Measurements from ENCODE around the gene AKNAD1. TPM values are rescaled to one million over a fixed set of nuclear protein-coding genes. Genes with fewer than 3 reads are reported as not detected.

Gene AKNAD1
- total RNA-seq, 1 donor from 2014 or later = not detected

DNA sequence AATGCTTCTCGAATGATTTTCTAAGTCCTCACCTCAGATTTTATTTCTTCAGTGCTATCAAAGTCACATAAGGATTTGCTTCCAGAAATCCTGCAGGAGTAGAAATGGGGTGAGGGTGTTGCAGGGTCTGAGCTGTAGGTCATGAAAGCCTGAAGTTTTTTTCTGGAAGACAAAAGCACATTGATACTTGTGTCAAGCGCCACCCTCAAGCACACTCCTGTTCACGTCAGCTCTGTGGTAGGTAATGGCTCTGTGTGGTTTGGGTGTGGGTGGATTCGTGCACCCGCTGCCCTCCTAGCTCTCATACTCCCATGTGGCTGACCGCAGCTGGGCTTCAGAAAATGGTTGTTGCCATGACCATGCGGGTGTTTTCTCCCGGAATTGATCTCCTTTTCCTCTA is 39.9 kb downstream of the AKNAD1 start:
- no peaks in the 10 kb centered on the region for H3K36me3 Mint-ChIP-seq (ENCODE audit: low read depth)
- DNase-seq (ENCODE audit: low spot score) = no peak
- peaks cover 8% of the 10 kb centered on the region for H3K27me3 Mint-ChIP-seq (ENCODE audit: insufficient read depth)
- intact Hi-C loops (cut with micrococcal nuclease) = no loop called here
- H3K4me1 Mint-ChIP-seq (ENCODE audit: low read depth) = no peaks in the 10 kb centered on the region
- no peak overlapping the region for H3K27ac Mint-ChIP-seq
- no peak overlapping the region for H3K4me3 Mint-ChIP-seq
- no peaks in the 10 kb centered on the region for H3K9me3 Mint-ChIP-seq

DNA sequence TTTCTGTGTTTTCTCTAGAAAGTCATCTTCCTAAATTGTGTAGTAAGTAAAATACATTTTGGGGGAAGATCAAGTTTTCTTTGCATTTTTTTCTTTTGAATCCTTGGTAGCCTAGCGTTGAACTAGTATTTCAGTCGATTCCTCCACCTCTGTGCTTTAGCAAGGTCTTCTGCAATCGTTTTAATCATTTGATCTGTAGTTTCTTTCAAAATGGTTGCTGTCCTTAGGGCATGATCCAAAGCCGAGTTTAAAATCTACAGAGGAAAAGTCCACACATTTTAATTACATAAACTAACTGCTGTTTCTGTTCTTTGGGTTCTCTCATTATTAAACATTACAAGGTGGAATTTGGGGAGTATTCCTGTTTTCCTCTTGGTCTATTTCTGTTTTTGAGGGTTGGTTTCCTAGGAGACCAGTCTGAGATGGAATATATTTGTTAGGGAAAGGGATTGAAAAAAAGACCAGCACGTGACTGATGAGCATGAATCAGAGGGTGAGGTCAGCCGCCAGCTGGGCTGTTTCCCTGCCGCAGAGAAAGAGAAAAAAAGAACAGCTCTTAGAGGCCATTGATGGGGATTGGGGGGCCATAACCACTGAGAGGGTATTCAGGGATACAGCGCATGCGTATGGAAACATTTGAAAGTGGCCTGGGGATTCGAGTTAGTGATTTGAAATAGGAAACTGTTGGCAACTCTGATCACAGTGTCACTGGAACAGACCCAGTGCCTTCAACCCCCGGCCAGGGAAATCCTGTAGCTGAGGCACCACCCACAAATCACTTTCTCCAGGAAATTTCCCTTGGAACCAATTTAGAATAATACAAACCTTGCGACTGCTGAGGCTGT is 40.6 kb downstream of the AKNAD1 start:
- DNase-seq (ENCODE audit: low spot score) = no peak
- H3K9me3 Mint-ChIP-seq = no peaks in the 10 kb centered on the region

DNA sequence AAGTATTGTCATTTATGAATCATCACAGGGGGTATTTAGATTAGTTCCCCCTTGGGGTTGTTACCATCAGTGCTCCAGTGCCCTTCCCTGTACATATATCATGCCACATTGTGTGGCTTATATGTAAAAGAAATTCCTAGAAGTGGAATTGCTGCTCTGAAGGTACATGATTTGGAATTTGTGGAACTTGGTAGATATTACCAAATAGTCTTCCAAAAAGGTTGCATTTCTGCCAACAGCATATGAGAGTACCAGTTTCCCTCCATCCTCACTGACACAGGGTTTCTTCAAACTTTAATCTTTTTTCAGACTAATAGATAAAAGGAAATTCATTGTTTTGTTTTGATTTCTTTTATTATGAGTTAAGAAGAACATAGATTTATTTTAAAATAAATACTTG is 41.3 kb downstream of the AKNAD1 start:
- no peak overlapping the region for H3K4me3 Mint-ChIP-seq
- H3K4me1 Mint-ChIP-seq (ENCODE audit: low read depth) = no peaks in the 10 kb centered on the region
- no peak overlapping the region for H3K27ac Mint-ChIP-seq
- DNase-seq (ENCODE audit: low spot score) = no peak
- no peaks in the 10 kb centered on the region for H3K9me3 Mint-ChIP-seq
- H3K36me3 Mint-ChIP-seq (ENCODE audit: low read depth) = peaks cover under 1% of the 10 kb centered on the region
- H3K27me3 Mint-ChIP-seq (ENCODE audit: insufficient read depth) = peaks cover 7% of the 10 kb centered on the region
- intact Hi-C loops (cut with micrococcal nuclease) = no loop called here

More for the DNA sequence above, 40.6 kb downstream of the AKNAD1 start:
- Mint-ChIP-seq H3K27me3 (ENCODE audit: insufficient read depth) (peaks cover 7% of the 10 kb centered on the region), H3K4me3 (no peak overlapping the region), H3K4me1 (ENCODE audit: low read depth) (no peaks in the 10 kb centered on the region), H3K36me3 (ENCODE audit: low read depth) (no peaks in the 10 kb centered on the region), H3K27ac (no peak overlapping the region)
- intact Hi-C loops (cut with micrococcal nuclease) = no loop called here

DNA sequence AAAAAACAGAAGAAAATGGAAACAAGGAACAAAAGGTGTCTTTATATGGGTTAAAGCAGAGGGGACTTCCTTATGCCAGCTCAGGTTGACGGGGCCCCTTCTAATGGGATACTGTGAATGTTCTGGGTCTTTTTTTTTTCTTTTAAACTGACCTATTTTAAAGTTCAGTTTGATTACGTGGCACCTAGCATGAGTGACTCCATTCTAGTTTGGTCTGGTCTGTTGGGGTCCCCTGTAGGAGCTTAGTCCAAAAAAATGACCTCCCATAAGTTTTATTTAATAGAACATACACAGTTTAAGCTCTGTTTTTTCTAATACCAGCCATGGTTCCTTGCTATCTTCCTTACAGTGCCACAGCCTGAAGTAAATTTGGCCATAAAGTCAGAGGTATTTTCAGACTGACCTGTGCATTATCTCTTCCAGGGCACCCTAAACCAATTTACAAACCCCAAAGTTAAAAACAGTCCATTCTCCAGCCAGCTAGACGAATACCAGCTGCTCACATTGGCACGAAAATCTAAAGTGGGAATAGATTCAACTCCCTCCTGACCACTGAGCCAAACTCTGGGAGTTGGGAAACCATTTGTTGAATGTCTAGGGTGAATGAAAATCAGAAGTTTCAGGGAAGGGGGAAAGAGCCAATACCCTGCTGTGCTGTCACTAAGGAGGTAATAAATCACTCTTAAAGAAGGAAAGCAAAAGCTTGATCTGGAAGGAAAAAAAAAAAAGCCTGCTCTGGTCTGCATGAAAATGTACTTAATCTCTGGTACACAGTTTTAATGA is 42.4 kb downstream of the AKNAD1 start:
- Mint-ChIP-seq H3K4me3 (no peak overlapping the region), H3K36me3 (ENCODE audit: low read depth) (peaks cover 6% of the 10 kb centered on the region), H3K27me3 (ENCODE audit: insufficient read depth) (peaks cover 7% of the 10 kb centered on the region), H3K27ac (no peak overlapping the region), H3K9me3 (no peaks in the 10 kb centered on the region), H3K4me1 (ENCODE audit: low read depth) (no peaks in the 10 kb centered on the region)
- DNase-seq (ENCODE audit: low spot score) = no peak
- intact Hi-C loops (cut with micrococcal nuclease) = no loop called here

DNA sequence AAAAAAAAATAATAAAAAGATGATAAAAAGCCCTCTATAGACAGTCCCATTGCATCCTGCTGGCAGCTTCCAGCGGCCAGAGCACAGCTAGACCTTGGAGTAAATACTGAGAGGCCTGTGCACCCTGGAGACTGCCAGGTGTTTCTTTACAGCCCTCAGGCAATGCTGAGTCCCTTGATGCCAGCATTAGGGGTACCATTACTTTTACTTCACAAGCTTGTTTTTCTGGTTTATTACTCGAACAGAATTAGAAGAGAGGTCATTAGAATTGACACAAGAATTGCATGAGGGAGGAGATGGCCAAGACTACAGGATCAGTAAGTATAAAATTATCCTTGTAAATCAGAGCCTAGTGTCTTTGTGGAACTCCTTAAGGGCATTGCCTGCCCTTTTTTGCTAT is 43.6 kb downstream of the AKNAD1 start:
- H3K36me3 Mint-ChIP-seq (ENCODE audit: low read depth) = peaks cover 11% of the 10 kb centered on the region
- no peak for DNase-seq (ENCODE audit: low spot score)
- intact Hi-C loops (cut with micrococcal nuclease) = no loop called here
- H3K9me3 Mint-ChIP-seq = no peaks in the 10 kb centered on the region
- H3K4me3 Mint-ChIP-seq = no peak overlapping the region
- H3K27ac Mint-ChIP-seq = no peak overlapping the region
- H3K4me1 Mint-ChIP-seq (ENCODE audit: low read depth) = no peaks in the 10 kb centered on the region
- peaks cover 7% of the 10 kb centered on the region for H3K27me3 Mint-ChIP-seq (ENCODE audit: insufficient read depth)

DNA sequence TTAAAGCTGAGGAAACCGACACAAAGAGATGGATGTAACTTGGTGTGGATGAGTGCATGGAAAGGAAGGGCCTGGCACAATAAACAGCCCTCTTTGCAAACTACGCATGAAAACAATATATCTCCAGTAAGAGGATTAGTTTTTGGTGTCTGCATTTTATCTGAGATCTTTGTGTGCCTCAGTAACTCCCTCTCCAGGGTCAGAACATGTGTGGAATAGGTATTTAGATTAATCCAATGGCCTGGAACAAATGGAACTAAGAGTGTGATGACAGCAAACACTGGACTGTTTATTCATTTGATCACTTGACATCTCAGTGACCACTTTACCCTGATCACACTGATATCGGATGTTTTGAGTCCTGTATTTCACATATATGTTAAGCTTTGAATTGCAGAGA is 45.3 kb downstream of the AKNAD1 start:
- Mint-ChIP-seq H3K27me3 (ENCODE audit: insufficient read depth) (peaks cover 6% of the 10 kb centered on the region), H3K4me1 (ENCODE audit: low read depth) (no peaks in the 10 kb centered on the region), H3K9me3 (no peaks in the 10 kb centered on the region), H3K27ac (no peak overlapping the region), H3K4me3 (no peak overlapping the region), H3K36me3 (ENCODE audit: low read depth) (peaks cover 14% of the 10 kb centered on the region)
- intact Hi-C loops (cut with micrococcal nuclease) = no loop called here
- no peak for DNase-seq (ENCODE audit: low spot score)

DNA sequence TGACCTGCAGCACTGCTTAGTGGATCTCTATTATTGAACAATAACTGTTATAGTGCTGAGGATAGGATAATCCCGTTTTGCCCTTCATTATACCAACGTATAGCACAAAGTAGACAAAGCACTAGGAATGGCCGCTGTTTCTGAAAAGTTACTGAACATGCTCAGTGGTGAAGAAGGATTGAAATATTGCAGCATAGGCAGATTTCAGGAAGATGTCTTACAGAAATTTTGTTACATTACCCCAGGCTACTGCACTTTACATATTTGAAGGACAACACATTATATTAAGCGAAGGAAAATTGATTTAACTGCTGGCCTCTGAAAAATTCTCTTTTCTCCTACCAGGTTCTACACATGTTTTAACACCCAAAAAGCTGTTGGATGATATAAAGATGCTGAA is 48.5 kb downstream of the AKNAD1 start:
- intact Hi-C loops (cut with micrococcal nuclease) = no loop called here
- Mint-ChIP-seq H3K36me3 (ENCODE audit: low read depth) (peaks cover 19% of the 10 kb centered on the region), H3K27me3 (ENCODE audit: insufficient read depth) (no peaks in the 10 kb centered on the region), H3K9me3 (no peaks in the 10 kb centered on the region), H3K4me1 (ENCODE audit: low read depth) (no peaks in the 10 kb centered on the region), H3K4me3 (no peak overlapping the region), H3K27ac (no peak overlapping the region)
- DNase-seq (ENCODE audit: low spot score) = no peak

DNA sequence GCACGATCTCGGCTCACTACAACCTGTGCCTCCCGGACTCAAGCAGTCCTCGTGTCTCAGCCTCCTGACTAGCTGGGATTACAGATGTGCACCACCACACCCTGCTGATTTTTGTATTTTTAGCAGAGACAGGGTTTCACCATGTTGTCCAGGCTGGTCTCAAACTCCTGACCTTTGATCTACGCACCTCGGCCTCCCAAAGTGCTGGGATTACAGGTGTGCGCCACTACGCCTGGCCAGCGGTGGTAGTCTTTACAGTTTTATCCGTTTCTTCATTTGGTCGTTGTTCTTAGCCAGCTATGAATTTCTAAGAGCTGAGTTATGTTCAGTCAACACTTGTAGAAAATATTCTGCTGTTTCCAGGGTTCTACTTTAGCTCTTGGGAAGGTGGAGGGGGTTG is 53.3 kb downstream of the AKNAD1 start:
- Mint-ChIP-seq H3K4me3 (no peak overlapping the region), H3K9me3 (no peaks in the 10 kb centered on the region), H3K4me1 (ENCODE audit: low read depth) (no peaks in the 10 kb centered on the region), H3K36me3 (ENCODE audit: low read depth) (peaks cover 28% of the 10 kb centered on the region), H3K27ac (no peak overlapping the region), H3K27me3 (ENCODE audit: insufficient read depth) (no peaks in the 10 kb centered on the region)
- no peak for DNase-seq (ENCODE audit: low spot score)
- intact Hi-C loops (cut with micrococcal nuclease) = no loop called here

DNA sequence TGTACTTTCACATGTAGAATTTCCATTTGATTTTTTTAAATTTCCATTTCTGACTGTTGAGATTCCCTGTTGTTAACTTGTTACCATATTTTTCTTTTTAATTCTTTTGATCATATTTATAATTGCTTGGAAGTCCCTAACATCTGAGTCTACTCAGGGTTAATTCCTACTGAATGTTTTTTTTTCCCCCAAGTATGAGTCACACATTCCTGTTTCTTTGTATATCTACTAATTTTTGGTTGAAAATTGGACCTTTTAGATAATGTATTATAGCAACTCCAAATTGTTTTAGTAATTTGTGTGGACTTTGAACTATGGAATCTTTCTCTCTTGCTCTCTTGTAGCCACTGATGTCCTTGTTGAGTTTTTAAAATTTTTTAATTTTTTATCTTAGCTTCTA is 55.8 kb downstream of the AKNAD1 start:
- no peak overlapping the region for H3K4me3 Mint-ChIP-seq
- intact Hi-C loops (cut with micrococcal nuclease) = no loop called here
- no peak for DNase-seq (ENCODE audit: low spot score)
- no peaks in the 10 kb centered on the region for H3K27me3 Mint-ChIP-seq (ENCODE audit: insufficient read depth)
- peaks cover 26% of the 10 kb centered on the region for H3K36me3 Mint-ChIP-seq (ENCODE audit: low read depth)
- no peaks in the 10 kb centered on the region for H3K9me3 Mint-ChIP-seq
- H3K27ac Mint-ChIP-seq = no peak overlapping the region
- no peaks in the 10 kb centered on the region for H3K4me1 Mint-ChIP-seq (ENCODE audit: low read depth)

DNA sequence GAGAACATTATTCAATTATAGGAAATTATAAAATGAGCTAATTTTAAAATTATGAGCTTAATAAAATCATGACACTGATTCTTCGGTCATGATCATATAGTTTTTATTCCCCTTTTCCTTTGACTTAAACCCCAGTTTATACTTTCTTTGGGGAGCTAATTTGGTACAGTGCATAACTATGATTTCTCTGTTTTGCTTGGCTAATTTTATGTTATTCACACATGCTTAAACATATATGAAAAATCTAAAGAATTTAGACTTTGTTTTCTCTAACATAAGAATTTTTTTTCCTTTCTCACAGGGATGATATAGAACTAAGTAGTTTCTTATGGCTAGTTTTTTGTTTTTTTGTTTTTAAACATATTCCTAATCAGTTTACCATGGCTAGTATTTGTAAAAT is 57.9 kb downstream of the AKNAD1 start:
- H3K4me1 Mint-ChIP-seq (ENCODE audit: low read depth) = no peaks in the 10 kb centered on the region
- DNase-seq (ENCODE audit: low spot score) = no peak
- H3K4me3 Mint-ChIP-seq = no peak overlapping the region
- no peaks in the 10 kb centered on the region for H3K27me3 Mint-ChIP-seq (ENCODE audit: insufficient read depth)
- H3K9me3 Mint-ChIP-seq = no peaks in the 10 kb centered on the region
- intact Hi-C loops (cut with micrococcal nuclease) = no loop called here
- no peak overlapping the region for H3K27ac Mint-ChIP-seq
- H3K36me3 Mint-ChIP-seq (ENCODE audit: low read depth) = peaks cover 32% of the 10 kb centered on the region

DNA sequence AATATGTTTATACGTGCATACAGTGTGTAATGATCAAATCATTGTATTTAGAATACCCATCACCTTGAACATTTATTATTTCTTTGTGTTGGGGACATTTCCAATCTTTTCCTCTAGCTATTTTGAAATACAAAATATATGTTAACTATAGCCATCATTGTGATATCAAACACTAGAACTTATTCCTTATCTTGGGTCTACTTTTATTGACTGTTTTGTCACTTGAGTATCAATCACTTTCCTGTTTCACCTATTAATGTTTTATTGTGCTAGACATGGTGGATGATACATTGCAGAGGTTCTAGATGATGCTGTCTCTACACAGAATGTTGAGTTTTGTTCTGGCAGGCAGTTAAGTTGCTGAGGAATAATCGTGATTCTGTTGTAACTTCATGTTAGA is 64.5 kb downstream of the AKNAD1 start:
- DNase-seq (ENCODE audit: low spot score) = no peak
- Mint-ChIP-seq H3K27me3 (ENCODE audit: insufficient read depth) (no peaks in the 10 kb centered on the region), H3K27ac (no peak overlapping the region), H3K9me3 (peaks cover 19% of the 10 kb centered on the region), H3K4me3 (no peak overlapping the region), H3K4me1 (ENCODE audit: low read depth) (no peaks in the 10 kb centered on the region), H3K36me3 (ENCODE audit: low read depth) (peaks cover 51% of the 10 kb centered on the region)
- intact Hi-C loops (cut with micrococcal nuclease) = no loop called here

DNA sequence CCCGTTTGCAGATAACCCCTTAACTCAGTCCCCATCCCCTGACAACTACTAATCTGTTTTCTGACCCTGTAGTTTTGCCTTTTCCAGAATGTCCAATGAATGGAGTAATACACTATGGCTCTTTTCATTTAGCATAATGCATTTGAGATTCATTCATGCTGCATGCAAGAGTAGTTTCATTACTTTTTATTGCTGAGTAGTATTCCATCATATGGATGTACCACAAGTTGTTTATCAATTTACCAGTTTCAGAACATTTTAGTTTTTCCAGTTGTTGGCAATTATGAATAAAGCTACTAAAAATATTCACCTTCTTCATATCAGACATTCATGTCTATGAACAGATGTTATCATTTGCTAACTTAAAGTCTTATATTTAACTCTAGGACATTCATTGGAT is 65.1 kb downstream of the AKNAD1 start:
- intact Hi-C loops (cut with micrococcal nuclease) = no loop called here
- Mint-ChIP-seq H3K4me1 (ENCODE audit: low read depth) (no peaks in the 10 kb centered on the region), H3K36me3 (ENCODE audit: low read depth) (peaks cover 55% of the 10 kb centered on the region), H3K27ac (no peak overlapping the region), H3K27me3 (ENCODE audit: insufficient read depth) (no peaks in the 10 kb centered on the region), H3K9me3 (peaks cover 19% of the 10 kb centered on the region), H3K4me3 (no peak overlapping the region)
- no peak for DNase-seq (ENCODE audit: low spot score)

DNA sequence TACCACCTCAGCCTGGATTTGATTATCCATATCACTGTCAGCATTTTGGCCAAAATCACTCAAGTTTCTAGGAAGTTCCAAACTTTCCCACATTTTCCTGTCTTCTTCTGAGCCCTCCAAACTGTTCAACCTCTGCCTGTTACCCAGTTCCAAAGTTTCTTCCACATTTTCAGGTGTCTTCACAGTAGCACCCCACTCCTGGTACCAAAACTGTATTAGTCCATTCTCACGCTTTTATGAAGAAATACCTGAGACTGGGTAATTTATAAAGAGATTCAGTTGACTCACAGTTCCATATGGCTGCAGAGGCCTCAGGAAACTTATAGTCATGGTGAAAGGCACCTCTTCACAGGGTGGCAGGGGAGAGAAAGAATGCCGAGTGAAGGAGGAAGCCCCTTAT is 71.0 kb downstream of the AKNAD1 start:
- Mint-ChIP-seq H3K4me1 (ENCODE audit: low read depth) (no peaks in the 10 kb centered on the region), H3K9me3 (peaks cover 31% of the 10 kb centered on the region), H3K36me3 (ENCODE audit: low read depth) (peaks cover 66% of the 10 kb centered on the region), H3K27me3 (ENCODE audit: insufficient read depth) (no peaks in the 10 kb centered on the region), H3K4me3 (no peak overlapping the region), H3K27ac (no peak overlapping the region)
- DNase-seq (ENCODE audit: low spot score) = no peak
- intact Hi-C loops (cut with micrococcal nuclease) = no loop called here

Measured in activated T-helper 1 cell treated with anti-CD3 and anti-CD28 coated beads, Interleukin-12 subunit alpha, Interleukin-12 subunit beta, Interleukin-2, Interleukin-4 antibody, amounts not matched to agents 30 ng/mL and 10 ng/mL and 1 ng/mL, durations not matched to agents 14 hours and 24 hours and 36 hours (primary cell).